Peyer's patch (tissue), 4 donors: ENCODE measurements around the gene TTLL5.

Experiments used
- POLR2A ChIP-seq, 2 donors: fragments of 450-650 bp; IDR thresholded peaks; one replicate each; pipeline ENCODE4 v1.5.1; 2017; ENCODE audit warnings: antibody characterized with exemption in 2 of 2, mild to moderate bottlenecking in 2 of 2, moderate library complexity in 2 of 2
- TF ChIP-seq, protein P1 (sequence below), 6 experiments: fragments of 450-650 bp in 4 of 6; fragments of 200-600 bp in 2 of 6; sonication (generic) in 1 of 6; IDR thresholded peaks; one replicate each; pipeline ENCODE4 v1.5.1; 2017 to 2019; ENCODE audit warnings: antibody characterized with exemption in 6 of 6, mild to moderate bottlenecking in 3 of 6, moderate library complexity in 1 of 6

DNA sequence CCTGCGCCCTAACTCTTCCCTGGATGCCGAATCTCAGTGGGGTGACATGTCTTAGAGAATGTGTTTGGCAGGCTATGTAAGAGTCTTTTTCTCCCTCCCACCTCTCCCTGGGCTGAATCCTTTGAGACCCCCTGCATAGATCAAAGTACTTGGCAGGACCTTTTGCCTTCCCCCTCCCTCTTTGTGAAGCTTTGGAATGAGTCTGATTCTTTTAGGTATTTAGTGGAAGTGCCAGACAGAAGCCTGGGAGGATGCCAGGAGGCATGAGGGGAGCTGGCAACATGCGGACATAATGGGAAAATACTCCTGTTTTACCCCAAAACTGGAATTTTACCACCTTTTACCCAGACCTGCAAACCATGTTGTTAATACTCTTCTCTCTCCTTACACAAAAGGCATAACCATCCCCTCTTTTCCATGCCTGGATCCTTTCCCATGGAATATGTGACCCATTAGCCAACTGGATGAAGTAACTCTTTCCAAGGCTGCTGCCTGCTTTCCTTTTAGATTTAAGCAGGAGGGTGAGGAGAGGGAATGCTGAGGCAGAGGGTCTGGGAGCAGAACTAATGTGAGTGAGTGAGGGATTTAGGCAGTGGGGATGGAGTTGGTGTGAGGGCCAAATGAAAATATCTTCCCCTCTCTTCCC, 41.7 kb downstream of the TTLL5 start:
- no peak for TF ChIP-seq POLR2A (IDR thresholded peaks at IDR 0.05)
- TF ChIP-seq, protein P1, sequence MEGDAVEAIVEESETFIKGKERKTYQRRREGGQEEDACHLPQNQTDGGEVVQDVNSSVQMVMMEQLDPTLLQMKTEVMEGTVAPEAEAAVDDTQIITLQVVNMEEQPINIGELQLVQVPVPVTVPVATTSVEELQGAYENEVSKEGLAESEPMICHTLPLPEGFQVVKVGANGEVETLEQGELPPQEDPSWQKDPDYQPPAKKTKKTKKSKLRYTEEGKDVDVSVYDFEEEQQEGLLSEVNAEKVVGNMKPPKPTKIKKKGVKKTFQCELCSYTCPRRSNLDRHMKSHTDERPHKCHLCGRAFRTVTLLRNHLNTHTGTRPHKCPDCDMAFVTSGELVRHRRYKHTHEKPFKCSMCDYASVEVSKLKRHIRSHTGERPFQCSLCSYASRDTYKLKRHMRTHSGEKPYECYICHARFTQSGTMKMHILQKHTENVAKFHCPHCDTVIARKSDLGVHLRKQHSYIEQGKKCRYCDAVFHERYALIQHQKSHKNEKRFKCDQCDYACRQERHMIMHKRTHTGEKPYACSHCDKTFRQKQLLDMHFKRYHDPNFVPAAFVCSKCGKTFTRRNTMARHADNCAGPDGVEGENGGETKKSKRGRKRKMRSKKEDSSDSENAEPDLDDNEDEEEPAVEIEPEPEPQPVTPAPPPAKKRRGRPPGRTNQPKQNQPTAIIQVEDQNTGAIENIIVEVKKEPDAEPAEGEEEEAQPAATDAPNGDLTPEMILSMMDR (IDR thresholded peaks at IDR 0.05) = no peak
